SU-DHL-6 (cell line): ENCODE results near the gene DOHH.

Experiments
- H2AFZ ChIP-seq: fragments of 200-600 bp; sonication (generic); 2 replicates; pipeline ENCODE4 v1.6.1; 2014; ENCODE audit warnings: low read depth, mild to moderate bottlenecking, moderate library complexity, mixed read lengths, antibody characterized with exemption, low read length; ENCODE audit not compliant: severe bottlenecking
- H3F3A ChIP-seq: fragments of 200-600 bp; shearing (Covaris generic); 2 replicates; pipeline ENCODE4 v1.6.0; 2016; ENCODE audit warnings: antibody characterized with exemption, mild to moderate bottlenecking; ENCODE audit not compliant: insufficient read depth
- H3K27ac ChIP-seq: fragments of 200-600 bp; sonication (generic); 2 replicates; pipeline ENCODE4 v1.5.1; 2016; ENCODE audit warnings: low read depth, mild to moderate bottlenecking, low read length, moderate library complexity, mixed read lengths
- H3K27me3 ChIP-seq: fragments of 200-600 bp; sonication (generic), shearing (Covaris generic); 2 replicates; pipeline ENCODE4 v1.6.0; 2014; ENCODE audit warnings: mild to moderate bottlenecking, low read length
- H3K36me3 ChIP-seq: fragments of 200-600 bp; sonication (generic); 2 replicates; pipeline ENCODE4 v1.6.1; 2014; ENCODE audit warnings: mild to moderate bottlenecking, low read length, mixed read lengths
- H3K4me2 ChIP-seq: fragments of 300-600, 200-600 bp; shearing (Covaris generic), sonication (generic); 2 replicates; pipeline ENCODE4 v1.6.0; 2014; ENCODE audit warnings: low read length, low read depth, mild to moderate bottlenecking; ENCODE audit not compliant: poor library complexity, severe bottlenecking
- H3K4me3 ChIP-seq: fragments of 200-600 bp; sonication (generic); 2 replicates; pipeline ENCODE4 v1.5.1; 2014; ENCODE audit warnings: antibody characterized with exemption, low read length, mild to moderate bottlenecking, mixed read lengths; ENCODE audit not compliant: insufficient read depth, poor library complexity, severe bottlenecking
- H3K79me2 ChIP-seq: fragments of 200-600 bp; sonication (generic); 2 replicates; pipeline ENCODE4 v1.6.1; 2014; ENCODE audit warnings: mild to moderate bottlenecking, low read length, moderate library complexity; ENCODE audit not compliant: insufficient read depth
- H3K9ac ChIP-seq: fragments of 200-600 bp; sonication (generic); 2 replicates; pipeline ENCODE4 v1.7.0; 2014; ENCODE audit warnings: mild to moderate bottlenecking, low read length
- H3K9me2 ChIP-seq: fragments of 200-600 bp; sonication (generic); replicated peaks from 2 replicates; pipeline ENCODE4 v1.6.1; 2014; ENCODE audit warnings: low read length; ENCODE audit not compliant: insufficient read depth
- H3K9me3 ChIP-seq: fragments of 200-600 bp; sonication (generic); 2 replicates; pipeline ENCODE4 v1.6.1; 2014; ENCODE audit warnings: low read length, mixed read lengths; ENCODE audit not compliant: insufficient read depth
- H4K20me1 ChIP-seq: fragments of 200-600 bp; sonication (generic); 2 replicates; pipeline ENCODE4 v1.6.1; 2014; ENCODE audit warnings: low read depth, mild to moderate bottlenecking, antibody characterized with exemption, low read length, moderate library complexity, mixed read lengths
- EZH2phosphoT487 ChIP-seq: fragments of 200-600 bp; sonication (generic), shearing (Covaris generic); conservative IDR thresholded peaks from 2 replicates; pipeline ENCODE4 v1.6.1; 2018; ENCODE audit warnings: mild to moderate bottlenecking, antibody characterized with exemption, low read length, moderate library complexity, mixed read lengths
- TF ChIP-seq, protein P1 (sequence below): fragments of 200-600 bp; sonication (generic); IDR thresholded peaks from one replicate; pipeline ENCODE4 v1.5.1; 2017; ENCODE audit warnings: antibody characterized with exemption, mild to moderate bottlenecking, low read length, moderate library complexity; ENCODE audit not compliant: insufficient read depth, poor library complexity, severe bottlenecking

DOHH gene

DNA sequence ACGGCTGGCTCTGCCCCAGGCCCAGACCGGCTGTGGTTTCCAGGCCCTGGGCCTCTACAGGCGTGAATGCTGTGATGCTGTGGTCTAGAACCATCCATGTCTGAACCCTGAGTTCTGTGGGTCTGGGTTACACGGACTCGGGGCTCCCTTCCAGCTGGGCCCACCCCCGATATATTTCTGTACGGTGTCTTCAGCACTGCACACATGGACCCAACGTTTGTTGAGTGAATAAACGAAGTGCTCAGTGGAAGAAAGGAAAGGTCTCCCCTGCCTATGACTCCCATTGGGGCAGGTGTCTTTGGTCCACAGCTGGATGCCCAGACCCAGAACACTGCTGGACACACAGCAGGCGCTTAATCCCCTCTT lies 45.2 kb upstream of the DOHH start:
- Histone ChIP-seq H3F3A (no peaks in the 10 kb centered on the region), H3K36me3 (no peaks in the 10 kb centered on the region), H3K4me2 (no peak overlapping the region), H3K79me2 (no peaks in the 10 kb centered on the region), H3K4me3 (no peak overlapping the region), H3K27ac (no peak overlapping the region), H3K9me2 (no peaks in the 10 kb centered on the region), H3K9me3 (no peaks in the 10 kb centered on the region), H3K27me3 (no peaks in the 10 kb centered on the region), H3K9ac (no peak overlapping the region), H4K20me1 (no peaks in the 10 kb centered on the region), H2AFZ (no peak overlapping the region)
- TF ChIP-seq, protein P1, sequence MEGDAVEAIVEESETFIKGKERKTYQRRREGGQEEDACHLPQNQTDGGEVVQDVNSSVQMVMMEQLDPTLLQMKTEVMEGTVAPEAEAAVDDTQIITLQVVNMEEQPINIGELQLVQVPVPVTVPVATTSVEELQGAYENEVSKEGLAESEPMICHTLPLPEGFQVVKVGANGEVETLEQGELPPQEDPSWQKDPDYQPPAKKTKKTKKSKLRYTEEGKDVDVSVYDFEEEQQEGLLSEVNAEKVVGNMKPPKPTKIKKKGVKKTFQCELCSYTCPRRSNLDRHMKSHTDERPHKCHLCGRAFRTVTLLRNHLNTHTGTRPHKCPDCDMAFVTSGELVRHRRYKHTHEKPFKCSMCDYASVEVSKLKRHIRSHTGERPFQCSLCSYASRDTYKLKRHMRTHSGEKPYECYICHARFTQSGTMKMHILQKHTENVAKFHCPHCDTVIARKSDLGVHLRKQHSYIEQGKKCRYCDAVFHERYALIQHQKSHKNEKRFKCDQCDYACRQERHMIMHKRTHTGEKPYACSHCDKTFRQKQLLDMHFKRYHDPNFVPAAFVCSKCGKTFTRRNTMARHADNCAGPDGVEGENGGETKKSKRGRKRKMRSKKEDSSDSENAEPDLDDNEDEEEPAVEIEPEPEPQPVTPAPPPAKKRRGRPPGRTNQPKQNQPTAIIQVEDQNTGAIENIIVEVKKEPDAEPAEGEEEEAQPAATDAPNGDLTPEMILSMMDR: no peak
- TF ChIP-seq EZH2phosphoT487: no peak

DNA sequence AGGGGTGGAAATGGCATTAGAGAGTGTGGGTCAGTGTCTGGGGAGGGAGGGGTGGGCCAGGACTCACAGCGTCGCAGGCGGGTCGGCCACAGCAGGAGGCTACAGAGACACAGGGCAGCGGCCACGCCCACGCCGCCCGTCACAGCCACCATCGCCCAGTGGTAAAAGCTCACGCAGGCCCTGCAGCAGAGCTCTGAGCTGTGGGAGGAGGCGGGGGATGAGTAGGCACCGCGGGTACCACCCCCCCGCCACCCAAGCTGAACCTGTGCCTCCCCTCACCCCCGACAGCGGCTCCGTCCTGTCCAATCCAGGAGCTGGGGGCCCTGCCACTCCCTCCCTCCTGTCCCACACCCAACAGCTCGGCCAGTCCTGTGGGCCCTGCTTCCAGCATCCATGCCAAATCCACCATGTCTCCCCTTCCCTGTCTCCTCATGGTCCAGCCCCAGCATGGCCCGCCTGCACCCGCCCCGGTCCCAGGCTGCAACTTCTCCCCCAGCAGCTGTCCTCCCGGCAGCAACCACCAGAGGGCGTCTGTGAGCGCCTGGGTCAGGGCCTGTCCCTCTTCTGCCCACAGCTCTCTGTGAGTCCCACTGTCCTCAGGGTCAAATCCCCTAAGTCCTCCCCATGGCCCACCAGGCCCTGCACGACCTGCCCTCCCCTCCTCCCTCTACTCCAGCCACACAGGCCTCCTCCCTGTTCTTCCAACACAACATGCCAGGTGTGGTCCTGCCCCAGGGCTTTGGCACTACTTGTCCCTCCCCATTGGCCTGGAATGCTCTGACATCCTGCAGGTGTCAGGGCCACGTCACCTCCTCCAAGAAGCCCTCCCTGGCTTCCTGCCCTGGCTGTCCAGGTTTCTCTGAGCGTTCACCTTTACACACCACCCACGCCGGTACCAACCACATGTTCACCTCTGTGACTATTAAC lies 44.5 kb upstream of the DOHH start:
- Histone ChIP-seq H3K27ac (no peak overlapping the region), H3K79me2 (no peaks in the 10 kb centered on the region), H3K36me3 (no peaks in the 10 kb centered on the region)

DNA sequence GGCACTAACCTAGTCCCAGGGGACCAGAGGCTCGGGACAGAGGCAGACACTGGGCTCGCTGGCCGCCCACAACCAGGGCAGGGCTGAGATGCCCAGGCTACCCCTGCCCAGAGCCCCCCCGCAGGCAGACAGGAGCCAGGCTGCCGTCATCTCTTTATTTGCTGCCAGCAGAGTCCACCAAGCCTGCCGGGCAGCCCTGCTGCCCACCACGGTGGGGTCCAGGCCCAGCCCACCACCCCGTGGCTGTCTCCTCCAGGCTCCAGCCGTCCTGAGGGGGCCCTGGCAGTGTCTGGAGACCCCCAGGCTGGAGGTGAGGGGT lies 43.5 kb upstream of the DOHH start:
- Histone ChIP-seq H3K4me3 (no peak overlapping the region), H3K79me2 (no peaks in the 10 kb centered on the region), H3K9me2 (no peaks in the 10 kb centered on the region), H3K9ac (no peak overlapping the region), H3K27me3 (no peaks in the 10 kb centered on the region), H3K27ac (no peak overlapping the region), H3K9me3 (no peaks in the 10 kb centered on the region), H3K4me2 (no peak overlapping the region), H4K20me1 (no peaks in the 10 kb centered on the region), H2AFZ (no peak overlapping the region), H3K36me3 (no peaks in the 10 kb centered on the region), H3F3A (no peaks in the 10 kb centered on the region)
- TF ChIP-seq, protein P1: no peak
- TF ChIP-seq EZH2phosphoT487: no peak

More for the DNA sequence above, 44.5 kb upstream of the DOHH start:
- Histone ChIP-seq H2AFZ (no peak overlapping the region), H3K27me3 (no peaks in the 10 kb centered on the region), H3K9me2 (no peaks in the 10 kb centered on the region), H3K9me3 (no peaks in the 10 kb centered on the region), H3K4me3 (no peak overlapping the region), H3F3A (no peaks in the 10 kb centered on the region), H3K4me2 (no peak overlapping the region), H4K20me1 (no peaks in the 10 kb centered on the region), H3K9ac (no peak overlapping the region)
- TF ChIP-seq, protein P1: peak; percentile 94
- no peak for TF ChIP-seq EZH2phosphoT487
